GM19023 (cell line): Measurements from ENCODE around the gene PTPRN2.
"Not testable (repeated sequence)": the region's sequence is repeated elsewhere in the genome, so short reads cannot be mapped to it uniquely, and the experiment has no call there.

Source experiments
- ATAC-seq: cut with Tn5 transposase; IDR thresholded peaks from one replicate; pipeline ENCODE4 v1.9.1; 2021; ENCODE audit warnings: mild to moderate bottlenecking, moderate library complexity; ENCODE audit not compliant: unreplicated experiment

The PTPRN2 gene

DNA sequence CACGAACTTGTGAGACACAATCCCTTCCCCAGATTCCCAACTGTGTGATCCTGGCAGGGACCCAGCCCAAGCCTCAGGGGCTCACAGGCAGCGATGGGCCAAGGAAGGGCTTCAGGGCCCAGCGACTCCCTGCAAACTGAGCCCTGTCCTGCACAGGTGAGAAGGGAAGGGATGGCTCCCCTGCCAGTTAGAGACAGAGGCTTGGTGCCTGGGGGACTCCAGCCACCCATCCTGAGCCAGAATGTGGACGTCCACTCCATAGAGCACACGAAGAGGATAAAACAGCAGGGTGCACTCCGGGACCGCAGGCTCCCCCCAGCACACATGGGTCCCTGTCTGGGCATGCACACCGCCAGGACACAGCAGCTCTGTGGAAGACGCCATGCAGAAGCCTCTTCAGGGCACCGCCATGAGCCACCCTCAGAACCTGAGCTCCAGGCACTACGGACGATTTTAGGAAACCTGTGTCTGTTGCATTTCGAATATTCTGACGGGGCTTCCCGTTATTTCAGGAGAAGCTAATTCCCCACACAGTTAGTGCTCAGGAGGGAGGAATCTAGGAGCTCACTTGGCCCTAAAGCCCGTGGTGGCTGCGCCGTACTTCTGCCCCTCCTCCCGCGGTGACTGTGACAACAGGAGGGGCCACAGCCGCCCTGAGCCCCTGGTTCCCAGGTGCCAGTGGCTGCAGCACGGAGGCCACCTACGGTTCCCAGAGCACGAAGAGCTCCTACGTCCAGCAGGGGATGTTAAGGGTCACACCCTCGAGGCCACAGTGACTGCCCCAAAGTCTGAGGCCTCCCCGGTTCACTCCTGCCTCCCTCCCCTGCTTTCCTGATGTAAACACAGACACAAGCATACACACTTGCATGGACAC lies 326.0 kb downstream of the PTPRN2 start:
- no peak for ATAC-seq

DNA sequence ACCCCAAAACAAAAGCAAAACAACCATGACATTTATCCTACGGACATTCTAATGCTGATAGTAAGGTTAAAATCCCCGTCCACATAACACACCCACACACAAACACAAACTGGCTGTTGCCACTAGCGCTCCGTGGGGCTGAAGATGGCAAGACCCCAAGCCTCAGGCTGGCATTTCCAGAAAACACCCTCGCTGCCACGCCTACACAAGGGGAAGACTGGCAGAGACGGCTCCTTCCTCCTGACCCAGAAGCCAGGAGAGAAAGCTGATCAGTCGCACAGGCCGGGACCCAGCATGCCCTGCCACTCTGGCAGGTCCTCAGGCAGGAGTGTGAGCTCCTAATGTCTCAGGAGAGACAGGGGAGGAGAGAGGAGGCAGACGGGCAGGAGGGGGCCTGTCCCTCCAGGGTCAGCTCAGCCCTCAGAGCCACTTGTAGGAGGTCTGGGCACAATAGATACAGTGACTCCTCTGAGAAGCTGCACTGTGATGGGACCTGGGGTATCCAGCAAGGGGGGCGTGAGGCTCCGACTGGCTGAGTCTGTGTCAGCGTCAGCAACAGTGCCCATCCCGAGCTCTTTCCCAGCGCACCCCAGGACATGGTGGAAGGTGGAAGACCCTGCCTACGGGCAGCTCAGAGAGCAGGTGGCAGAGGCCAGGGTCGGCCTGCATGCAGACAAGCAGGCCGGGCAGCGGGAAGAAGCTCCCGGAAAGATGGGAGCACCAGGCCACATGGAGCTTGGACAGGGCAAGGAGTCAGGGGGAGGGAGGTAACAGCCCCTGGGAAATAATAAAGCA lies 326.9 kb downstream of the PTPRN2 start:
- ATAC-seq: no peak

DNA sequence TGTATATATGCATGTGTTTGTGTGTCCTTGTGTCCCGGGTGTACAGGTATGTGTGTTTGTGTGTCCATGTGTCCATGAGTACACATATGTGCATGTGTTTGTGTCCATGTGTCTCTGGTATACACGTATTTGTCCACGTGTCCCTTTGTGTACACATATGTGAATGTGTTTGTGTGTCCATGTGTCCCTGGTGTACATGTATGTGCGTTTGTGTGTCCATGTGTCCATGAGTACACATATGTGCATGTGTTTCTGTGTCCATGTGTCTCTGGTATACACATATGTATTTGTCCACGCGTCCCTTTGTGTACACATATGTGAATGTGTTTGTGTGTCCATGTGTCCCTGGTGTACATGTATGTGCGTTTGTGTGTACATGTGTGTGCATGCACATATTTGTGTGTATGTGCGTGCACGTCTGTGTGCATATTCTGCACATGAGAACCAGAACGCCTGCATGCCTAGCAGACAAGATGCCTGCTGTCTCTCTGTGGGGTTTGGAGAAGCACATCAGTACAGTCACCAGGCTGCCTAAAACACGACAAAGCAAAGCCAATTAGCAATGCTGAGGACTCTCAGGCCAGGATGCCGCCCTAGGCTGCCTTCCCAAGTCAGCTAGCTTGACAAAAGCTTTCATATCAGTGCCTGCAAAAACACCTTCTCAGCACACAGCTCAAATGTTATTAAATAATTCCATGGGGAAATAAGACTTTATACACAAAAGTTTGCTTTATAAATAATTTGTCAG lies 327.8 kb downstream of the PTPRN2 start:
- ATAC-seq: no peak

DNA sequence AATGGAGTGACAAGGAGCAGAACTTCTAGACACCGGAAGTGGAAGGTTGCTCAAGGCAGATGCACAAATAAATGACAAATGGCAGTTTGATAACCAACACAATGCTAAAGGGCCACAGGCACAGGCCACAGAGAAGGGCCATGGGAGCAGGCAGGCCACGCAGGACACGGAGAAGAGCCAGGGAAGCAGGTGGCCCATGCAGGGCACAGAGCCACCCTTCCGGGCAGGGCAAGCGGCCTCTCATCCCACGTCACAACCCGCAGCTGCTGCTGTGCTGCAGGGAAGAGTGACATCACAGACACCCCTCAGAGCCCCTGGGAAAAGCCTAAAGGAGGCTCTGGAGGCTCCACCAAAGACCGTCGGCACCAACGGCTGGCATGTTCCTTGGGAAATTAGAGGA lies 328.5 kb downstream of the PTPRN2 start:
- no peak for ATAC-seq

DNA sequence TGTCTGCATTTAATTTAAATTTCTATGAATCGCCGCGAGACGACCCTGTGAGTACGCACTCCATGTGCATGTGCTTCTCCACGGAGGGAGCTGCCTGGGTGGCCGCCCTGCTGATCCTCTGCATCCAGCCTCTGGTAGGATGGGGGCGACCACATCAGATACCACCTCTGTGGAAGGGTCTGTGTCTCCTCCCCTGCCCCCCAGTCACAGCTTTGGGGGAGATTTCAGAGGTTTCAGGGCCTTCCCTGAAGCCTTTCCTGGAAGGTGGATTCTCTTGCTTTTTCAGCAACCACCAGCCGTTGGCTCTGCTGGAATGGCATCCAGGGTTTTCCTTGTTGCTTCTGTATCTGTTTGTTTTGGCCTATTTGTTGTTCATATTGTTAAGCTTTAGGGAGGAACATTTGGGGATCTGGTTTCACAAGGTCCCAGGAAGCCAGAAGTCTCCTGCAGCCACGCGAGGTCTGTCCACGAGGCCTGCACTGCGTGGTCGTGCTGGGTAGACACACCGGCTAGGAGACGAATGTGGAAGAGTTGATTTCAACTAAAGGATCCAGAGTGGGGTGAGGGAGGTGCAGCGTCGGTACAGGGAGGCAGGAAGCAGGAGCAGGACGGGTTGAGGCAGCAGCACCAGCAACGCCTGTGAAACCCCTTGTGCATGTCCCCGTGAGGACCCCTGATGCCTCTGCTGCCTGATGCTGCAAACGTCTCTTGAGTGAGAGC lies 329.1 kb downstream of the PTPRN2 start:
- ATAC-seq: no peak

- ATAC-seq: no peak
Observed at GRCh38 chr7:158257516-158258410, 329.9 kb downstream of the PTPRN2 start.

- ATAC-seq: no peak
Observed at GRCh38 chr7:158257001-158257400, 330.6 kb downstream of the PTPRN2 start.

- ATAC-seq: no peak
Observed at GRCh38 chr7:158256091-158256816, 331.4 kb downstream of the PTPRN2 start.

DNA sequence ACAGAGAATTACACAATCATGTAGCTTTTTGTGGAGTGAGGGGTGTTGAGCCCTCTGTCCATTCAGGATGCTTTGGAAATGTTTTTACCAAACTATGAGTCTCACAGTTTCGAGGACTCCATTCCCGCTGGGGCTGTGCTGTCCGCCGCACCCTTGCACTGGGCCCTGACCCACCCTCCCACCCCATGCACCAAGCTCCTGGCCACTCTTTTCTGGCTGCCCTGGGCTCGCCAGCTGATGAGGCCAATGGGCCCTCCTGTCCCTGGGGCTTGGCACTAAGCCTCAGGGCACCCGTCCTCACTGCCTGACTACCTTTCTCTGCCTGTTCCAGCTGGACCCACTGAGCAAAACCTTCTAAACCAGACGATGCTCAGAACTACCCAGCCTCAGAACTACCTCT lies 332.1 kb downstream of the PTPRN2 start:
- no peak for ATAC-seq

GRCh38 chr7:158255156-158255555 lies 332.5 kb downstream of the PTPRN2 start:
- ATAC-seq: no peak

DNA sequence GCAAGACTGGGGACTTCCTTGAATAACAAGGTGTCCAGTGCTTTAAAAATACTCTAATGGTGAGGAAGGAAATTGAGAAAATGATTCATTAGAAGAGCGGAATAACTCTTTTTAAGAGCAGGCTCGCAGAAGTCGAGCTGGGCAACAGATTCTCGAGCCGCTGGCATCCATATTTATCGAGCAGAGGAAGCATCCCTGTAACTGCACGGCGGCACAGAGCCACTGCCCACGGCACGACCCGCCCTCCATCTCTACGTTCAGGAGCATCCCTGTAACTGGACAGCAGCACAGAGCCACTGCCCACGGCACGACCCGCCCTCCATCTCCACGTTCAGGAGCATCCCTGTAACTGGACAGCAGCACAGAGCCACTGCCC lies 334.0 kb downstream of the PTPRN2 start:
- ATAC-seq: not testable (repeated sequence)

- no peak for ATAC-seq
Observed at GRCh38 chr7:158252837-158253669, 334.6 kb downstream of the PTPRN2 start.

DNA sequence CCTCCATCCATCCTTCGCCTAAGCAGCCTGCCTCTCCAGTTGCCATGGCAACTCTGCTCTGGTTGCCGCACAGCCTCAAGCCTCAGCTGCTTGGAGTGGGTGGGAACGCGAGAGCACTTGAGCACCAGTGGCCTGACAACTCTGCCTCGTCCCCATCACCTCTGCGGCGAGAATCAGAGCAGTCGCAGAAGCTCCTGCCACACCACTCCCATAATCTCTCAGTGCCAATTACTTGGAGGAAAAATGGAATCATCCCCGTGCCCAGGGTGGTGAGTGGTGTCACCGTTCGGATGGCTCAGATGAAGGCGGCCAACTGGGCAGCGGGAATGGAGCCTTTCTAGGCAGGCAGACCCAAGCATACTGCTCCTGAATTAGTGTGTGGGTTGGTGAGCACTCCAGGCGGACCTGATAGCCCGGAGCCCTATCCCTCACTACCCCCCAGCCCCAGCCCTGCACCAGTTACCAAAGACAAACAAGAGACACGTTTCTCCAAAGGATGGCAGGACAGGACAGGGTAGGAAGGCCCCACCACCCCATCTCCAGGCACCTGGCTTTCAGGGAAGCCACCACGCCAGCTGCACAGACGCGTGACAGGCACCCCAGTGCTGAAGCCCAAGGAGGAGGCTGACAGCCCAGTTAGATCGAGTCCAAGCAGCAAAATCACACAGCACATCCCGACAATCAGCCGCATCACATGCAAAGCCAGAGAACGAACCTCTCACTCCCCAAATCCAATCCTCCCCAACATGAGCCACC lies 335.4 kb downstream of the PTPRN2 start:
- ATAC-seq: no peak

DNA sequence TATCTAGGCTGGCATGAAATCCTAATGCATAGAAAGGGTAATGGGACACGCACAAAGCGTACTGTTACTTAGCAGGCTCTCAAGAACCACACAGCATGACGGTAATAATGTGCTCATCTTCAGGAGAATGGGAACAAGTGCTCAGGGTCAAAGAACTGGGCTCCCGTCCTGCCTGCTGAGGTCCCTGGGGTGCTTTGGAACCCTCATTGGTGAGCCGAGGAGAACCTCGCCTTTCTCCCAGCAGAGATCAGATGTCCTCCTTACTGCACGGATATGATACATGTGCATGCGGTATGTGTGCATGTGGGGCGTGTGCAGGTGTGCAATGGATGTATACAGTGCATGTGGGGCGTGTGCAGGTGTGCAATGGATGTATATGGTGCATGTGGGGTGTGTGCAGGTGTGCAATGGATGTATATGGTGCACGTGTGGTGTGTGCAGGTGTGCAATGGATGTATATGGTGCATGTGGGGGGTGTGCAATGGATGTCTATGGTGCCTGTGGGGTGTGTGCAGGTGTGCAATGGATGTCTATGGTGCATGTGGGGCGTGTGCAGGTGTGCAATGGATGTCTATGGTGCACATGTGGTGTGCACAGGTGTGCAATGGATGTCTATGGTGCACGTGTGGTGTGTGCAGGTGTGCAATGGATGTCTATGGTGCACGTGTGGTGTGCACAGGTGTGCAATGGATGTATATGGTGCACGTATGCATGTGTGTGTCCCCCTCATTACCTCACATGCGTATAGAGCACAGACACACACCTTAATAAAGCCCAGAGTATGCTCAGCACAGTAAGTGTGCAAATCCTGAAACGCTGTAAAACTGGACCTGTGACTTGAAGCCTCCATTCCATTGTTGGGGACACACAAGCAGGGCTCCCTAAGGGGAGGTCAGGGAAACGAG lies 336.3 kb downstream of the PTPRN2 start:
- ATAC-seq: no peak

GRCh38 chr7:158249692-158250091 lies 337.9 kb downstream of the PTPRN2 start:
- ATAC-seq: no peak

DNA sequence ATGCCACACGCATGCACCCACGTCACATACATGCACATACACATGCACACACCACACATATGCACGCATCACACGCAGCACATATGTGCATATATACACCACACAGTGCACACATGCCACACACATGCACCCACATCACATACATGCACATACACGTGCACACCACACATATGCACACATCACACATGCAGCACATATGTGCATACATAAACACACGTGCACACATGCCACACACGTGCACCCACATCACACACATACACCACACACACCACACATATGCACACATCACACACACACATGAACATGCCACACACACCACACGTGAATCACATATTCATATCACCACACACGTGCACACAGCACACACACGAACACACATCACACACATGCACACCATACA lies 338.8 kb downstream of the PTPRN2 start:
- ATAC-seq: no peak
